Activated CD8-positive, alpha-beta memory T cell treated with anti-CD3 and anti-CD28 coated beads, Interleukin-2, amount 50 U/mL, for 24 hours (primary cell): ENCODE measurements around the gene LMAN1L.

Experiments
- DNase-seq: peaks from one replicate; pipeline ENCODE4 v3.0.0-alpha.2; 2020; ENCODE audit errors: extremely low read depth

The LMAN1L gene

DNA sequence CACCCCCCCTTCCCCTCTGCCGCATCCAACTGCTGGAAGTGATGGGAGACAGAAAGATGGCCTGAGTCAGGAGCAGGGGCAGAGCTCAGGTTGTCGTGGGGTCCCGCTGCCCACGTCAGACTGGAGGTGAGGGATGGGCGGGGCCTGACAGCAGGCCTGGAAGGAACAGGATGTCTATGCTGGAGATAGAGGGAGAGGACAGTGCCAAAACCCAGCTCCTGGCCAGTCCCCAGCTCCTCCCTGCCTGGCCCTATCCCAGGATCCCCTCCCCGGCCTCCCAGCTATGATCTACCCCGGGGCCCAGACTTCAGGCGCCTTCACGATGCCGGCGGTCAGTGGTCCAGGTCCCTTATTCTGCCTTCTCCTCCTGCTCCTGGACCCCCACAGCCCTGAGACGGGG lies at the start of gene LMAN1L:
Gene LMAN1L (plus strand): TSS at position 303 of the 400 bp plus-strand sequence. CDS start 20 bp downstream, at position 323.
- no peak for DNase-seq

DNA sequence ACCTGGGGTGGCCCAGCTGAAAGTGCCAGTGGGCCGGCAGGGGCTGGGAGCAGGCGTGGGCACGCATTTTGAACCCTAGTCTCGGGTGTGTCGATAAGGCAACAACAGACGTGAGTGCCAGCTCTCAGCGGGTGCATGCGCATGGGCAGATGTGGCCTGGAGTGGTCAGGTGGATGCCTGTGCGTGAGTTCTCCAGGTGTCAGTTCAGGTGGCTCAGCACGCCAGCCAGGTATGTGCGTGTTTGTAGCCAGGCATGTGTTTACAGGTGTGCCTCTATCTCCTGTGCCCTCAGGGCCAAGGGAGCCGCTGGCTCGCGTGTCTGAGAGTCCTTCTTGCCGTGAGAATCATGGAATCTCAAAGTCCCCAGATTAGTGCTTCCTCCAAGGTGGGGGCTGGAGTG lies 49.2 kb upstream of the LMAN1L start:
- DNase-seq, result no peak

DNA sequence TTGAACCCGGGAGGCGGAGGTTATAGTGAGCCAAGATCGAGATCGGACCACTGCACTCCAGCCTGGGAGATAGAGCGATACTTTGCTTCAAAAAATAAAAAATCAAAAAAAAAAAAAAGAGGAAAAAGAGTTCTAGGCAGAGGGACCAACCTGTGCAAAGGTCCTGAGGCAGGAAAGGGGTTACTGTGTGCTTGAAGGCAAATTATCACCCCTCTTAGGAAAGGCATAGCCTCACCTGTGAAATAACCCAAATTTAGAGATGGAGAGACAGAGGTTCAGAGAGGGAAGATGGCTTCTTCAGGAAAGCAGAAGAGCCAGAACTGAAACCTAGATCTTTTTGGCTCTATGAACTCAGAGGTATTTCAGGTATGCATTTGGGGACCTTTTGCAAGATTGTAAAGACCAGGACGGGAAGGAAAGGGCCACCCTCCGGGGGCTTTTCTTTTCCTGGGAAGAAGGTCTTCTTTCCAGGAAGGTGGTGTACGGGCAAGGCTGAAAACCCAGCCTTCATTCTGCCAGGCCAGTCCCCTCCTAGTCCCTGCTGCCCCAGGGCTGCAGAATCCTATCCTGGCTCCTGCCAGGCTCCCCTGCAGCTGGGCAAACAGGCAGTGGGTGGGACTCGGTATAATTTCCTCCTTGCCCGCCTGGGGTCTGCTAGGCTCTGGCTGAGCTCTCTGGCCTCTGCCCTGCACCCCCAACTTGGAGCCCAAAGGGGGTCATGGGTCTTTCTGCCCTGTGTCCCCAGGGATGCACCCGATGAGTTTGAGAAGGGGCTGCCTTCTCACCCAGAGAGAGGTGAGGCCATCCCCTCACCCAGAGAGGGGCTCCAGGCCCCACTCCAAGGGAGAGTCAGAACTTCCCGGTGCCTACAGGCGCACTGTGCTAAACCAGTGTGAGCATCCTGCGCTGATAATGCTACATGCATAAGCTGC lies 45.2 kb upstream of the LMAN1L start:
- no peak for DNase-seq

DNA sequence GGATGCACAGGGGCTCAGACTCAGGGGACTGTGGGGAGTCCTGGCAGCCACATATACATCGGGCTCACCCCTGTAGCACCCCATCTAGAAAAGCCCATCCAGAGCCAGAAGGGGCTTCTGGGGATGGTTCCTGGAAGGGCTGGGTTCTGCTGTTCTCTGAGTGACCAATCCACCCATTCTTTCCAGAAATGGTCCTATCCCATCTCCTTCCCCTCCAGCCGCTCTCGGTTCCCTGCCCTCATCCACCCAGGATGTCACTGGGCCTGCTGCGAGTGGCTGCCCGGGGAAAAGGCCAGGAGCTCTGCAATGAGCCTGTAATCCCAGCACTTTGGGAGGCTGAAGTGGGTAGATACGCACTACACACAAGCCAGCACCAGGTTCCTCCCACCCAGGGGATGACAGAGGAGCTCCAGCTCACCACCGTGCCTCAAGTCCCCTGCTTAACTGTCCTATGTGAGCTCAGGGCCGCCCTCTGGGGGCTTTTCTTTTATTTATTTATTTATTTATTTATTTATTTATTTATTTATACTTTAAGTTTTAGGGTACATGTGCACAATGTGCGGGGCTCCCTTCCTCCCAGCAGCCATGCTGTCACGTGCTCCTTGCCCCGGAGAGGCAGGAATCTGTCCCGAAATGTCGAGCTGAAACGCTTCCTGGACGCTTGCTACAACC lies 44.4 kb upstream of the LMAN1L start:
- no peak for DNase-seq

DNA sequence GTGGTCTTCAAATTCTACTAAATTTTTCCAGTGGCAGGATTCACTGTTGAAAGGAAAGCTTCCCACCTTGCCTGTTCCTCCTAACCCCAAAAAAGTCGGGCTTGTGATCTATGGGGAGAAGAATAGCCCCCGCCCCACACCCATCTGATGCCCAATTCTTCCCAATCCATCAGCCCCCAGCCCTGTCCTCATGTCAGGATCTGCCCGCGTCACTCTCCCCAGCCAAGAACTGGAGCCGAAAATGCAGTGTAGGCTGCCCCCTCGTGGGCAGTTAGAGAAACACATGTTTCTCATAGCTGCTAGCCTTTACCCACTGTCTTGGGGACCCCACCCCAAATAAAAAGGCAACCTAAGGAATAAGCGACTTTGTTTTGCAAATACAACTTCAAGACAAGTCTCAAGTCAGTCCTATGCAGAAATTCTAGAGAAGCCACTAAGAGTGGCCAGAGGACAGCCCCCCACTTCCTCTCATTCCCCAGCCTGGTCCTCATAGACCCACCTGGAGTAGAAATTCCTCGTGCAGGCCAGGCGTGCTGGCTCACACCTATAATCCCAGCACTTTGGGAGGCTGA lies 43.8 kb upstream of the LMAN1L start:
- no peak for DNase-seq

DNA sequence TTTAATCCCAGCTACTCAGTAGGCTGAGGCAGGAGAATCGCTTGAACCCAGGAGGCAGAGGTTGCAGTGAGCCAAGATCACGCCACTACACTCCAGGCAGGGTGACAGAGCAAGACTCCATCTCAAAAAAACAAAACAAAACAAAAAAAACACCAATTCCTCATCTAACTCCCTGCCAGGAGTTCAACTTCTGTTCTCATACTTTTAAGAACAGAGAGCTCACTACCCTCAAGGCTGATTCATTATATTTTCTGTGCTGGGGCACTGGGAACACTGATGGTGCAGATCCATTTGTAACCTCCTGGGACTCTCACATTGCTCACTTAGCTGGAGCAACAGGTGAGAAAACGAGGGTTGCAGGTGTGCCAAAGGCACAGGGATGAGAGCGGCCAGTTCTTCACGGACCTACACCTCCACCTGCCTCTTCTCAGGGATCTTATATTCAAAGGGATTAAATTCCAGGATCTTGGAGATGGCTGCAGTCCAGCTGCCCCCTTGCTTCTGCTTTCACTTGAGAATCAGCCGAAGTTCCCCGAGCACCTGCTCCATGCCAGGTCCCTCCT lies 43.1 kb upstream of the LMAN1L start:
- DNase-seq, result no peak

DNA sequence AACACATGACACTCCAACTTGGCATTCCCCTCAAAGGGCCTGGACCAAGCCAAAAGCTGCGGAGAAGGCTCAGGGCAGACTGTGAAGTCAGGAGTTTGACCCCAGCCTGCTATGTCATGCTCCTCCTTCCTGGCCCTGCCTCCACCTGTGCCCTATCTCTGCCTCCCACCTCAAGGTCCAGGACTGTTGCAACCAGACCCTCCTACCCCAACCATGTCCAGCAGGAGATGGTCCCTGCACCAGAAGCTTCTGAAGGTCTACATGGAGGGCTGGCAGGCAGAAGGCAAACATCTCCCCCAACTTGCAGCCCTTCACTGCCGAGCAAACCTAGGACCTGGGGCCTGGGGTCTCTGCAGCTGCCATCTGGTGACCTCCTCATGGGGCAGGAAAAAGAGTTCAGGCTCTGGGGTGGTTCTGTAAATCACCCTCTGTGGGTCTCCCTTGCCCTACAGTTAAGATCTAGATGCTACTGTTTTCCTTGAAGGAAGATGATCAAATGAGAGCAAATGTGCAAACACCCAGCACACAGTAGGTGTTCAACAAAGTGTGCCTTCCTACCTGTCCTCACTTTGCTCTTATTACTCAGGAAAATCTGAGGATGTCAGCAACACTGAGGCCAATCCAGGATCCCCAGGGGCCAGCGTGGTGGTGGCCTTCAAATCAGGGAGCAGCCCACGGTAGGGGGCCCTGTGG lies 42.3 kb upstream of the LMAN1L start:
- no peak for DNase-seq

DNA sequence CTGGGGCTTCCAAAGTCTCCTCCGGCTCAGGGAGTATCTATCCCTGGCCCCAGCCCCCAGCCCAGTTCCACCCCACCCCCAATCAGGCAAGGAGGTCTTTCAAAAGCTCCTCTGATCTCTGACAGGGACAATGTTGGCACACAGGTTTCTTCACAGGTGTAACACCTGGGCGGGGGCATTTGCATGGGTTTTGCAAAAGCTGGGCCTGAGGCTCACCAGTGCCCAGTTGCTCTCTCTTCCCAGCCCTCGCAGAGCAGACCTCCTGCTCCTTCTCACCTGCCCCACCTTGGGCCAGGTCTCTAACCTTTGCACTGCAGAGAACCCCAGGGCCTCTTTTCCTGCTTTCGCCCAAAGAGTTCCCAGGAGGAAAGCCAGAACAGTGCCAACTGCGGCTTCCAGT lies 39.3 kb upstream of the LMAN1L start:
- DNase-seq, result no peak

DNA sequence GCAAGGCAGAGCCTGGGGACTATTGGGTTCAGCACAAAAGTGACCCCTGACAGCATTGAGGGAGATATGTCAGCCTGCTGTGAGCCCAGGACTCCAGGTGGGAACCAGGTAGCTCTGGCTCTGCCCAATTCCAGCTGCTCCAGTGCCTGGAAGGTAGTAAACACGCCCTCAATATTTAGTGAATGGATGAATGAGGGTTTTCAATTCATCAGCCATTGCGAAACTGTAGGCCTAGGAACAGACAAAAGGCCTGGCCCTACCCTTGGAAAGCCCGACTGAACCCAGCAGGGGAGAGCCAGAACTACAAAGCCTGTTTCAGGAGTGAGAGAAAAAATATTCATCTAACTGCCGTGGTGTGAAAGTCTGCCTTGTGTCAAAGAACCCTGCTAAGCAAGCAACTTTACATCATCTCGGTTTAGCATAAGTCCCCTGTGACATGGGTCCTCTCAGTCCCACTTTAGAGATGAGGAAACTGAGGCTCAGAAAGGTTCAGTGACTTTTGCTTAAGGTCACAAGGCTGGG lies 38.8 kb upstream of the LMAN1L start:
- no peak for DNase-seq

DNA sequence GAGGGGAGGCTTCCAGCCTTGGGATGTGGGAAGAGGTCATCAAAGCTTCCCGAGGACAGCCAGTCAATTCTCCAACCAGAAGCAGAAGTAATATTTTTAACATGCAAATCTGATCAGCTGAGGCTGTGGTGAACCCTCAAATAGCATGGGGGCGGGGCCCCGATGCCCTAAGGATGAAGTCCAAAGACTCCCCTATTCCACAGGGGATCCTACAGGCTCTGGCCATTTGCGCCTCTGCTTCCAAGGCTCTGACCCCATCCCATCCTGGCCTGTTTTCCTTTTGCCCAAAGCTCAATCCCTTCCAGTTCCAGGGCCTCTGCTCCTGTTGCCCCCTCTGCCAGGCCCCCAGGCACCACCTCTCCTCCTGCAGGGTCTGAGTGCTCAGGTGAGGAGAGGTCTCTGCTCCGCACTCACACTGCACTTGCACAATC lies 37.5 kb upstream of the LMAN1L start:
- no peak for DNase-seq

DNA sequence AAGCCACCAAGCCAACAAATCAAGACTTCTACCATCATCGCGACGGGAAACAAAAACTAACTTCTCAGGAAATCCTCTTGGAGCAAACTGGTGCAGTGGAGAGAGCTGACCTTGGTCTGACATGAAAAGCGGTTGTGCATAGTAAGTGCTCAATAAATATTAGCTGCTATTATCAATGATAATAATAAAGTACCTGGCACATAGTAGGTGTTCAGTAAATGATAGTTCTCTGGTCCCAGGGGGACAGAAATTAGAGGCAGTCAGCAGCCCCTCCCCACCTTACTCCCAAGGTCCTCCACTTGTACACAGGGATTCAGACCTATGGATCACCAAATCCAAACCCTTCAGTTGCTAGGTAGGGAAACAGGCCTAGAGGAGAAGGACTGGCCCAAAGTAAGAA lies 36.7 kb upstream of the LMAN1L start:
- no peak for DNase-seq

DNA sequence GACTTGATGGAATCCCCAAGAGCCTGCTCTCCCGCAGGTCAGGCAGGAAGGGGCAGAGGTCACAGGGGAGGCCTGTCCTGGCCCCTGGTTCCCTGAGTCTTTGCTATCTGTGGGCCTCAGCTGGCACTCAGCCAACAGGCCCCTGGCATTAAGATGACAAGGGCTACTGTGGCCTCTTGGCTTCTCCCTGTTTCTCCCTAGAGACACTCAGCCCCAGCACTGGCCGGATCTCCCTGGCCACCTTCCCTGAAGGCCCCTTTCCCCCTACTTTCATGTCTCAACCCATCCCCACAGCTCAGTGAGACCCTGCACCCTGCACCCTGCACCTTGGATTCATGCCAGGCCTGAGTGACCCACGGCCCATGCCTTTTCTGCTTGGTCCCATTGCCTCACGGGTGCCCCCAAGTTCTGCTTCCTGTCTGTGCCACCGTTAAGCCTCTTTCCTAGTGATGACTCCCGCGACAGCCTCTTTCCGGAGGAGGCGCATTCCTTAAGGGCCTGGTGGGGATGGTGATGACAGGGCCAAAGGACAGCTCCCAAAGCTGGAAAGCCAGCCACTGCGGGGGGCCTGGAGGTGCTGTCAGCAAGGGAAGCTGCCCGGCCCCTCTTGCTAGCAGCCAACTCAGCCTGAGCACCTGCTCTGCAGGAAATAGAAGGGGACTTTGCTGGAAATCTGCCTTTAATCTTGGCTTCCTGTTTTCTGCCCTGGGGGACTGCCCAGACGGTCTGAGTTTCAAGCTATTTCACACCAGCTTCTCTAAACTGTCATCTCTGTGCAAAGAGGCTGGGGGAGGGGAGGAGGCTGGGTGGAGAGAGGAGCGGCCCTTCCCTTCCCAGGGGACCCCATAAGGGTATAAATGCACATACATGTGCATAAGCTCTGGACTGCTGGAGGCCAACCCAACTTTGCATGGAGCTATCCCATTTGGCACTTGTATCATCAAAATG lies 35.5 kb upstream of the LMAN1L start:
- no peak for DNase-seq

DNA sequence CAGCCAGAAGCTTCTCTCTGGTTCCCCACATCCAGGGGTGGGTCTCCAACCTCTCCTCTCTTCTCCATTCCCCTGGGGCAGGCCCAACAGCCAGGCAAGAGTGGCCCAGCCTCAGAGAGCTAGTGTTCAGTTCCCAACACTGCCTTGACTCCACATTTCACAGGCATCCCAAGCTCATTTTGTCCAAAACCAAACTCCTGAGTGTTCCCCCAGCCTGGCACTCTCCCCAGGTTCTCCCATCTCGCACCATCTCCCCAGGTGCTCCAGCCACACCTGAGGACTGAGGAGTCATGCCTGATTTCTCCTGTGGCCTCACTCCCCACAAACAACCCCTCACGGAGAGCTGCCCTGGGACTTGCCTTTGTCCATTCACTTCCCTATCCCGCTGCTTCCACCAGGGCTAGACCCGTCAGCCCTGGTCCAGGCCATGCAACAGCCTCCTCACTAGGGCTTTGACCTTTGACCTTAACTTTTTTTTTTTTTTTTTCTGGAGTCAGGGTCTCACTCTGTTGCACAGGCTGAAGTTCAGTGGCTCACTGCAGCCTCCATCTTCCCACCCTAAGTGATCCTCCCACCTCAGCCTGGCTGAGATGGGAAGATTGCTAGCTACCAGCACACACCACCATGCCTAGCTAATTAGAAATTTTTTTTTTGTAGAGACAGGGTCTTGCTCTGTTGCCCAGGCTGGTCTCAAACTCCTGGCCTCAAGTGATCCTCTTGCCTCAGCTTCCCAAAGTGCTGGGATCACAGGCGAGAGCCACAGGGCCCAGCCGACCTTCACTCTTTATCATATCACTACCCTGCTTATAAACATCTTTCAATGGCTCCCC lies 34.7 kb upstream of the LMAN1L start:
- no peak for DNase-seq

DNA sequence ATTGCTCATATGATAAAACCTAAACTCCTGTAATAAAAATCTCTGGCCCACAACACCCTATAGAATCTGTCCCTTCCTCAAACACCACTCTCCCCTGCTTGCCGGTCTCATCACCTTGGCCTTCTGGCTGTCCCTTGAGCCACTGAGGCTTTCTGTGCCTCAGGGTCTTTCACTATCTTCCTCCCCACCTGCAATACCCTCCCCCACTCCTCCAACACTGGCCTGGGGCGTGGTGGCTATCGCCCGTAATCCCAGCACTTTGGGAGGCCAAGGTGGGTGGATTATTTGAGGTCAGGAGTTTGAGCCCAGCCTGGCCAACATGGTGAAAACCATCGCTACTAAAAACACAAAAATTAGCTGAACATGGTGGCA lies 34.0 kb upstream of the LMAN1L start:
- no peak for DNase-seq

DNA sequence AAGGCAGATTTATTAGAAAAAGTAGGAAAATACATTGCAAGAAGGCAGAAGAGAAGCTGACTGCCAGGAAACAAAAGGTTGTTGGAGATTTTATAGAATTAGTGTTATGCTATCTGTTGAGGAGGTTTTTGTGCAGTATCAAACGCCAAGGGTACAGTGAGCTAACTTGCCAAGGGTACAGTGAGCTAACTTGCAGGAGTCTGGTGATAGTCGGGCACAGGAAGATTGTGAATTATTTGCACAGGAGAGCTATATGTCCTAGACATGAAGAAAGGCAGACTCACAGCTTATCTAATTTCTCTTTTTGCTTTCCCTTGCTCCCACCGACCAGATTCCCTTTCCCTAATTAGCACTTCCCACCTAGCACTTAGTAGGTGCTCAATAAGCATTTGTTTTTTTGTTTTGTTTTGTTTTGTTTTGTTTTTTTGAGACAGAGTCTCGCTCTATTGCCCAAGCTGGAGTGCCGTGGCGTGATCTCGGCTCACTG lies 33.4 kb upstream of the LMAN1L start:
- no peak for DNase-seq

DNA sequence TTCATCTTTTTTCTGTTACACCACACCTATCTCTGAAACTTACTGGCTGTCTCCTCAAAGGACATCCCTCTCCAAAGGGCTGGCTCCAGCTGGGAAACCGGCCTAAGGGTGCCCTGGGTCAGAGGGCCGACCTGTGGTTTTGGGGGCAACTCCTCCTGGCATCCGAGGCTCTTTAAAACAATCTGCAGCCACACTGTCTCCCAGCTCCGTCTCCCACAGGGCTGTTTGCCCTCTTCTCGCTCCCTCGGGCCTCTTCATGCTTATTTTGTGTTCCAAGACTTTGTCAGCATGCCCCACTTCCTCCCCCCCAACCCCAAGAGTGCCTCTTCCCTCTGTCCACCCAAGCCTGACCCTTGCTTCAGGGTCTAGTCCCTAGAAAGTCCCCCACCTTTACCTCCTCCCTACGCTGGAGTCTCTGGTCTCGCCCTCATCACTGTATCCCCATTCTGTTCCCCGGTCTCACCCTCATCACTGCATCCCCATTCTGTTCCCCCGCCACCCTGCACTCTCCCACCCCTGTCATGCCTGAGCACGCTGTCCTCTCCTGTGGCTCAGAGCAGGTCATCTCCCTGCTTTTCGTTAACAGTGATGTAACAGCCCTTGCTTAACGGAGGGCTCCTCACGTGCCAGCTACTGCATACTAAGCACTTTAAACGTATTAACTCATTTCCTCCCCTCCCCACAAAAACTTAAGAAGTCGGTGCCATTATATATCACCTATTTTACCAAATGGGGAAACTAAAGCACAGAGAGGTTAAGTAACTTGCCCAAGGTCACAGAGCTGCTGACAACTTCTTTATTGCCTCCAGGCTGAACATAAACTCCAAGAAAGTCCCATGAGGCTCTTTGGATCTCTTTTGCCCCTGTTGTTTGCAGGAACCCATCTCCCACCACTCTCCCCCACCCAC lies 31.9 kb upstream of the LMAN1L start:
- no peak for DNase-seq

DNA sequence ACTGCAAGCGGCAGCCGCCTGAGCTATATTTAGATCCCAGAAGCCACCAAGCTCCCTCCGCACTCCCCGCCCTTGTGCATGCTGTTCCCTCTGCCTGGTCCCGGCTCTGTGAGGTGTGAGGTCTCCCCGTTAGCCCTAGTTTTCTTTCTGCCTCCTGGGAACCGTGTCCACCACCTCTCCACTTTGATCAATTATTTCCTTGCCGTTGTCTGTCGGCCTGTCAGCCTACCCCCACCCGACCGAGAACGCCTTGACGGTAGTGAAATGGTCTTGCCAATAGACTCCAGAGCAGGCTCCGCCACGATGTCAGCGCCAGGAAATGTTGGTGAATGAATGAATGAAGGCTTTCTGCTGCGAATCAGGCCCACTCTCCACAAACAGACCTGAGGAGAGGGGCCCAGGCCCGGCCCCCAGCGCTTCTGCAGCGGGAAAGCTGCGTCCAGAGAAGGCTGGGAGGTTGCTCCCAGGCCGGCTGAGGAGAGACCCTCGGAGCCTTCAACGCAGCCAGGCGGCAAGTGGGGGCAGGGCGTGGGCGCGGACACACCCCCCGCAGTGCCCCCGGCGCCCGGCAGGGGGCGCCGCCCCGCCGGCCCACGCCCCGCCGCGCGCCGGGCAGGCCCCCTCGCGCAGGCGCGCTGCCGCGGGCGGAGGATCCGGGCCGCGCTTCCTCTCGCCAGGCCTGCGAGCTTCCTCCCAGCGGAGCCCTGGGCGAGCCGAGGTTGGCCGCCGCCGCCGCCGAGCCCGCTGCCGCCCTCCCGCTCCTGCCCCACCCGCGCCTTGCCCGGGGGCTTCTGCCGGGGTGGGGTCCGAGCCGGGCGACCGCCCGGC lies 31.0 kb upstream of the LMAN1L start, which contains the start of gene CSK:
Gene CSK (plus strand): TSS at position 650 of the 828 bp plus-strand sequence. CDS start 16,218 bp downstream, outside the sequence.
- DNase-seq, result no peak
